NCI-H345 treated with DMSO at 0.1 percent for 48 hours (cell line): ENCODE measurements around the gene SPOCK1.
"Not testable (repeated sequence)": the region's sequence is repeated elsewhere in the genome, so short reads cannot be mapped to it uniquely, and the experiment has no call there.

Experiments used
- DNase-seq: peaks from one replicate; lab custom pipeline; 2025; ENCODE audit not compliant: unreplicated experiment; lab: John Stamatoyannopoulos, UW

The SPOCK1 gene

GRCh38 chr5:136992796-136993489 is 506.2 kb downstream of the SPOCK1 start:
- no peak for DNase-seq

- no peak for DNase-seq
These were observed 513.2 kb downstream of the SPOCK1 start for GRCh38 chr5:136985785-136986475.

- no peak for DNase-seq
These were observed 514.2 kb downstream of the SPOCK1 start for GRCh38 chr5:136984772-136985446.

GRCh38 chr5:136981936-136982335 is 517.2 kb downstream of the SPOCK1 start:
- DNase-seq: no peak

- no peak for DNase-seq
These were observed 520.0 kb downstream of the SPOCK1 start for GRCh38 chr5:136979131-136979530.

- DNase-seq: no peak
These were observed 535.6 kb downstream of the SPOCK1 start for GRCh38 chr5:136963504-136963903.

GRCh38 chr5:136957428-136957827 is 541.7 kb downstream of the SPOCK1 start:
- DNase-seq: no peak

DNA sequence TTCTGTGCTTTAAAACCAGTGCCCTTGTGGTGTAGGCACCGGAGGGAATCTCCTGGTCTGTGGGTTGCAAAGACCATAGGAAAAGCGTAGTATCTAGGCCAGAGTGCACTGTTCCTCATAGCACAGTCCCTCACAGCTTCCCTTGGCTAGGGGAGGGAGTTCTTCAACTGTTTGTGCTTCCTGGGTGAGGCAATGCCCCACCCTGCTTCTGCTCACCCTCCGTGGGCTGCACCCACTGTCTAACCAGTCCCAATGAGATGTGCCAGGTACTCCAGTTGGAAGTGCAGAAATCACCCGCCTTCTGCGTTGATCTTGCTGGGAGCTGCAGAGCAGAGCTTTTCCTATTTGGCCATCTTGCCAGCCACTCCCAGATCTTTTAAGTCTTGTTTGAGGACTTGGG is 545.0 kb downstream of the SPOCK1 start:
- DNase-seq: not testable (repeated sequence)

DNA sequence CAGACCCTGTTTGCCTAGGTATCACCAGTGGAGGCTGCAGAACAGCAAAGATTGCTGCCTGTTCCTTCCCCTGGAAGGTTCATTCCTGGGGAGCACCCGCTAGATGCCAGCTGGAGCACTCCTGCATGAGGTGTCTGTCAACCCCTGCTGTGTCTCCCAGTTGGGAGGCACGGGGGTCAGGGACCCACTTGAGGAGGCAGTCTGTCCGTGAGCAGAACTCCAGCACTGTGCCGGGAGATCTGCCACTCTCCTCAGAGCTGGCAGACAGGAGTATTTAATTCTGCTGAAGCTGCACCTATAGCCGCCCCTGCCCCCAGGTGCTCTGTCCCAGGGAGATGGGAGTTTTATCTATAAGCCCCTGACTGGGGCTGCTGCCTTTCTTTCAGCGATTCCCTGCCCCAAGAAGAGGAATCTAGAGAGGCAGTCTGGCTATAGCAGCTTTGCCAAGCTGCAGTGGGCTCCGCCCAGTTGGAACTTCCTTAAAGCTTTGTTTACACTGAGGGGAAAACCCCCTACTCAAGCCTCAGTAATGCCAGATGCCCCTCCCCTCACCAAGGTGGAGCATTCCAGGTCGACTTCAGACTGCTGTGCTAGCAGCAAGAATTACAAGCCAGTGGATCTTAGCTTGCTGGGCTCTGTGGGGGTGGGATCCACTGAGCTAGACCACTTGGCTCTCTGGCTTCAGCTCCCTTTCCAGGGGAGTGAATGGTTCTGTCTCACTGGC is 545.6 kb downstream of the SPOCK1 start:
- not testable (repeated sequence) for DNase-seq

- DNase-seq: no peak
These were observed 571.6 kb downstream of the SPOCK1 start for GRCh38 chr5:136927571-136927970.

DNA sequence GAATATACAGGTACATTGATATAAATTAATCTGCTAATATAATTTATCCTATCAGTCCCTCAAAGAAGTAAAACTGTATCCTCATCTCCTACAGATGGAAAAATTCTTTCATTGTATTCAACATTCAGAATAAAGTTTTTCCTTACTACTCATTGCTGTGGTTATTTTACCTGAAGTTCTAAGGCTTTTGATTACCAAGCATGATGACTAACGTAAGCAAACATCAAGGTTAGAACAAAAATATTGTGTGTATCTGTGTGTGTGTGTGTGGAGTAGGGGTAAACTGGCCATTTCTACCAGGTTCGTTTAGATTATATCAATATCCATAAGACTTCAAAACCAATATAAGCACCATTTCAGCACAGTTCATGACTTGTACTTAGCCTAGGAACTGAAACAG is 573.1 kb downstream of the SPOCK1 start:
- DNase-seq: no peak
